PC-3 (cell line): ENCODE measurements around the gene REN. TPM values are rescaled to one million over a fixed set of nuclear protein-coding genes. Genes with fewer than 3 reads are reported as not detected.

Experiments used
- total RNA-seq: library from RNA; depleted of rRNA; stranded (reverse); fragments of >200 nt; gene quantifications from 2 replicates; pipeline ENCODE4 v1.2.3, GENCODE V29; 2014; rRNA removed

REN gene
- total RNA-seq, 1 experiment from 2014 or later: 2.7 TPM

Other genes starting within 250 kb of the REN start
- 81.9 and 93.1 TPM in 2 replicates for gene SOX13, start 93.2 kb downstream of the REN start, total RNA-seq
- 24.5 and 37.1 TPM in 2 replicates for gene ETNK2, start 14.3 kb downstream of the REN start, total RNA-seq
- gene KISS1, start 30.2 kb upstream of the REN start, total RNA-seq: 6.0 and 12.3 TPM in 2 replicates
- gene GOLT1A, start 47.7 kb upstream of the REN start, total RNA-seq: 4.9 and 13.3 TPM in 2 replicates
- 53.8 and 64.3 TPM in 2 replicates for gene PLEKHA6, start 193.6 kb upstream of the REN start, total RNA-seq
- gene PPP1R15B, start 245.5 kb upstream of the REN start, total RNA-seq: 50.7 and 57.5 TPM in 2 replicates